ENCODE results near the gene PDCD2. TPM values are rescaled to one million over a fixed set of nuclear protein-coding genes. Genes with fewer than 3 reads are reported as not detected.
A peak's percentile ranks its signal among the peaks of the same experiment; 100 is the strongest.

The PDCD2 gene
- total RNA-seq, 4 donors from 2014 or later, result 38.0 to 82.4 (median 62.6) TPM

DNA sequence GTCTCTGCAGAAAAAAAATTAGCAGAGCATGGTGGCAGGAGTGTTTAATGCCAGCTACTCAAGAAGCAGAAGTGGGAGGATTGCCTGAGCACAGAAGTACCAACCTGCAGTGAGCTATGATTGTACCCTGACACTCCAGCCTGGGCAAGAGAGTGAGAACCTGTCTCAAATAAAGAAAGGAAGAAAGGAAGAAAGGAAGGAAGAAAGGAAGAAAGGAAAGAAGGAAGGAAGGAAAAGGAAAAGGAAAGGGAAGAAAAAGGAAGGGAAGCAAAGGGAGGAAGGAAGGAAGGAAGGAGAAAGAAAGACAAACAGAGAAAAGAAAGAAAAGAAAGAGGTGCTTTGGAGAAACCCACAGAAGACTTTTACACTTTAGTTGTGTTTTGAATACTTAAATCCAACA is 12.8 kb upstream of the PDCD2 start:
- peaks cover 14% of the 10 kb centered on the region for H3K27me3 ChIP-seq
- H3K27ac ChIP-seq, result no peak overlapping the region
- no peaks in the 10 kb centered on the region for H3K36me3 ChIP-seq
- intact Hi-C loops (cut with DNase I; ENCODE audit: low total_unique reads) (no loop called here), in situ Hi-C loops (cut with MboI; ENCODE audit: low pct_ligation_motif_present in 1 of 4, low pct_unique_long_range_greater_than_20kb in 1 of 4, low sequenced_read_pairs in 3 of 4) (no loop called here)
- no peak for DNase-seq
- peaks cover 0 to 3% of the 10 kb centered on the region in 2 donors for H3K9me3 ChIP-seq
- no peaks in the 10 kb centered on the region for H3K4me1 ChIP-seq
- no peak for TF ChIP-seq POLR2AphosphoS5 (IDR thresholded peaks at IDR 0.05)
- no peak for TF ChIP-seq EP300 (IDR thresholded peaks at IDR 0.05; ENCODE audit: low read depth)
- TF ChIP-seq, protein P1, sequence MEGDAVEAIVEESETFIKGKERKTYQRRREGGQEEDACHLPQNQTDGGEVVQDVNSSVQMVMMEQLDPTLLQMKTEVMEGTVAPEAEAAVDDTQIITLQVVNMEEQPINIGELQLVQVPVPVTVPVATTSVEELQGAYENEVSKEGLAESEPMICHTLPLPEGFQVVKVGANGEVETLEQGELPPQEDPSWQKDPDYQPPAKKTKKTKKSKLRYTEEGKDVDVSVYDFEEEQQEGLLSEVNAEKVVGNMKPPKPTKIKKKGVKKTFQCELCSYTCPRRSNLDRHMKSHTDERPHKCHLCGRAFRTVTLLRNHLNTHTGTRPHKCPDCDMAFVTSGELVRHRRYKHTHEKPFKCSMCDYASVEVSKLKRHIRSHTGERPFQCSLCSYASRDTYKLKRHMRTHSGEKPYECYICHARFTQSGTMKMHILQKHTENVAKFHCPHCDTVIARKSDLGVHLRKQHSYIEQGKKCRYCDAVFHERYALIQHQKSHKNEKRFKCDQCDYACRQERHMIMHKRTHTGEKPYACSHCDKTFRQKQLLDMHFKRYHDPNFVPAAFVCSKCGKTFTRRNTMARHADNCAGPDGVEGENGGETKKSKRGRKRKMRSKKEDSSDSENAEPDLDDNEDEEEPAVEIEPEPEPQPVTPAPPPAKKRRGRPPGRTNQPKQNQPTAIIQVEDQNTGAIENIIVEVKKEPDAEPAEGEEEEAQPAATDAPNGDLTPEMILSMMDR (IDR thresholded peaks at IDR 0.05), result no peak
- no peak for TF ChIP-seq POLR2A (IDR thresholded peaks at IDR 0.05)
- no peak overlapping the region for H3K4me3 ChIP-seq

DNA sequence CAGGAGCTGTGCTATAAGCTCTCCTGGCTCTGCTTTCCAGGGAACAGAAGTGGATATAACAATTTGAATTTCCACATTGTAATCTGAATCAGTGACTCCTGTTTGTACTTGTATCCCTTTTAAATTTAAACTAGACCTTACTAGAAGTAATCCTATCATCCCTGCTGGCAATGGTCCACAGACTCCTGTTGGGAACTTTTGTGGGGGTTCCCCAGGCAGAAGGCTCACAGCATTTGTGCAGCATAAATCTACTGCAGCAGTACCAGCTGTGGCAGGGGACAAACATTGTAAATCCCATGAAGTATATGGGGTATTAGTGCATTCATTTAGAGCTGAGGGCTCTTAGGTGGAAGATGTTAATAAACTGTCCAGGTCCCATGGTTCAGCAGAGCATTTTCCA is 12.0 kb upstream of the PDCD2 start:
- in situ Hi-C loops (cut with MboI; ENCODE audit: low pct_ligation_motif_present in 1 of 4, low pct_unique_long_range_greater_than_20kb in 1 of 4, low sequenced_read_pairs in 3 of 4), result no loop called here
- TF ChIP-seq POLR2AphosphoS5 (IDR thresholded peaks at IDR 0.05), result no peak
- no peak for TF ChIP-seq EP300 (IDR thresholded peaks at IDR 0.05; ENCODE audit: low read depth)
- TF ChIP-seq, protein P1 (IDR thresholded peaks at IDR 0.05), result no peak
- TF ChIP-seq POLR2A (IDR thresholded peaks at IDR 0.05), result no peak

GRCh38 chr6:170590725-170591124 is 6.3 kb upstream of the PDCD2 start:
- TF ChIP-seq POLR2AphosphoS5 (IDR thresholded peaks at IDR 0.05), result no peak
- TF ChIP-seq EP300 (IDR thresholded peaks at IDR 0.05; ENCODE audit: low read depth), result no peak
- in situ Hi-C loops (cut with MboI; ENCODE audit: low pct_ligation_motif_present in 1 of 4, low pct_unique_long_range_greater_than_20kb in 1 of 4, low sequenced_read_pairs in 3 of 4), result no loop called here

More for the DNA sequence above, 12.0 kb upstream of the PDCD2 start:
- H3K4me3 ChIP-seq, result no peak overlapping the region
- no peak overlapping the region for H3K27ac ChIP-seq
- no peak for DNase-seq
- no peaks in the 10 kb centered on the region for H3K36me3 ChIP-seq
- intact Hi-C loops (cut with DNase I; ENCODE audit: low total_unique reads), result no loop called here
- H3K4me1 ChIP-seq, result no peaks in the 10 kb centered on the region
- peaks cover 3 to 10% of the 10 kb centered on the region in 2 donors for H3K9me3 ChIP-seq
- H3K27me3 ChIP-seq, result peaks cover 18% of the 10 kb centered on the region

DNA sequence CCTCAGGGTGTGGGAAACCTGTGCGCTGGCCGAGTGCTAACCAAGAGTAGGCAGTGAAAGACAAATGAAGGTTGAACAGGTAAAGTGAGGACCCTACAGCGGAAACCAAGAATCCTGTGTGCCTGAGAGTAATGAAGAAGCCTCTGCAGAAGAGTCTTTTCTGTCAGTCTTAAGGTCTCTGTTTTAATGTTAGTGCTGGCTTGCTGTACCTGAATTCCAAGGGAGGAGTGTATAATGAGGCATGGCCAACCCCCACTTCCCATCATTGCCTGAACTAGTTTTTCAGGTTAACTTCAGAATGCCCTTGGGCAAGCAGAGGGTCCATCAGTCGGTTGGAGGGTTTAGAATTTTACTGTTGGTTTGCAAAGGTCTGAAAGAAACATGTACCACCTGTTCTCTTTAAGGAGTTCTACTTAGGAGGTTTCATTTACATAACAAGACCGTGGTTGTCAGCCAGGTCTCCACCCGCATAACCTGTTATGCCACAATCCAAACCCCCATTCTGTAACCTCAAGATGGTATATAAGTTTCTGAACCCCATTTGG is 589 bp upstream of the PDCD2 start:
- H3K27me3 ChIP-seq, result no peaks in the 10 kb centered on the region
- peaks cover 6 to 17% (median 14%) of the 10 kb centered on the region in 4 donors for H3K4me1 ChIP-seq
- H3K4me3 ChIP-seq, result peak overlapping the region; percentile 87 to 99 (median 94)
- H3K36me3 ChIP-seq, result peaks cover 0 to 11% (median 0%) of the 10 kb centered on the region in 4 donors
- in situ Hi-C loops (cut with MboI; ENCODE audit: low pct_ligation_motif_present in 1 of 4, low pct_unique_long_range_greater_than_20kb in 1 of 4, low sequenced_read_pairs in 3 of 4) (no loop called here), intact Hi-C loops (cut with DNase I; ENCODE audit: low total_unique reads) (no loop called here)
- TF ChIP-seq EP300 (IDR thresholded peaks at IDR 0.05; ENCODE audit: low read depth) (no peak), POLR2AphosphoS5 (IDR thresholded peaks at IDR 0.05) (no peak), POLR2A (IDR thresholded peaks at IDR 0.05) (no peak)
- TF ChIP-seq, protein P1 (IDR thresholded peaks at IDR 0.05), result no peak
- DNase-seq, result peak; percentile 19
- 1 to 20% methylated on average over 2 to 6 of the region's 6 CpGs for WGBS, 2 donors (ENCODE audit: low coverage in 1 of 2)
- H3K27ac ChIP-seq, result peak overlapping the region; percentile 92 to 95 (median 94)
- no peaks in the 10 kb centered on the region for H3K9me3 ChIP-seq

More at GRCh38 chr6:170590725-170591124, 6.3 kb upstream of the PDCD2 start:
- Histone ChIP-seq H3K27ac (no peak overlapping the region), H3K36me3 (no peaks in the 10 kb centered on the region), H3K27me3 (peaks cover 14% of the 10 kb centered on the region), H3K4me1 (peaks cover 0 to under 1% (median 0%) of the 10 kb centered on the region in 4 donors), H3K9me3 (peaks cover 13 to 20% of the 10 kb centered on the region in 2 donors), H3K4me3 (no peak overlapping the region)
- no peak for DNase-seq
- 80 to 100% methylated on average over 1 of the region's 1 CpG for WGBS, 2 donors (ENCODE audit: low coverage in 1 of 2)
- intact Hi-C loops (cut with DNase I; ENCODE audit: low total_unique reads), result no loop called here

GRCh38 chr6:170583756-170584180 is 669 bp downstream of the PDCD2 start:
- 1 to 3% methylated on average over 7 to 12 of the region's 12 CpGs for WGBS, 2 donors (ENCODE audit: low coverage in 1 of 2)
- intact Hi-C loops (cut with DNase I; ENCODE audit: low total_unique reads), result no loop called here
- TF ChIP-seq POLR2AphosphoS5 (IDR thresholded peaks at IDR 0.05), result peak in 1 of 3 donors; percentile 7
- no peak for TF ChIP-seq POLR2A (IDR thresholded peaks at IDR 0.05)
- TF ChIP-seq, protein P1 (IDR thresholded peaks at IDR 0.05), result peak in 1 of 5 experiments; percentile 20
- no peaks in the 10 kb centered on the region for H3K9me3 ChIP-seq
- peaks cover 0 to 12% (median 0%) of the 10 kb centered on the region in 4 donors for H3K36me3 ChIP-seq
- peak overlapping the region; percentile 87 to 99 (median 94) for H3K4me3 ChIP-seq
- H3K27ac ChIP-seq, result peak overlapping the region; percentile 92 to 95 (median 94)
- no peak for DNase-seq
- in situ Hi-C loops (cut with MboI; ENCODE audit: low pct_ligation_motif_present in 1 of 4, low pct_unique_long_range_greater_than_20kb in 1 of 4, low sequenced_read_pairs in 3 of 4), result no loop called here
- peaks cover 6 to 17% (median 14%) of the 10 kb centered on the region in 4 donors for H3K4me1 ChIP-seq
- H3K27me3 ChIP-seq, result no peaks in the 10 kb centered on the region
